GM12878 (cell line): ENCODE measurements around the gene DCUN1D4.
"Not testable (repeated sequence)": the region's sequence is repeated elsewhere in the genome, so short reads cannot be mapped to it uniquely, and the experiment has no call there.

Source experiments
- CBX3 ChIP-seq: fragments of 200-600 bp; sonication (generic); IDR thresholded peaks from 2 replicates; pipeline ENCODE4 v1.6.1; 2016; ENCODE audit warnings: low read depth, borderline replicate concordance
- MXI1 ChIP-seq: fragments of 150-350 bp; IDR thresholded peaks from 2 replicates; pipeline ENCODE4 v1.6.1; 2011; ENCODE audit warnings: low read depth, mild to moderate bottlenecking, inconsistent platforms, low read length, improper control_type of control experiment
- NFYB ChIP-seq: IDR thresholded peaks from 2 replicates; pipeline ENCODE4 v1.6.1; 2011; ENCODE audit warnings: low read depth, mild to moderate bottlenecking, low read length, improper control_type of control experiment, moderate library complexity; ENCODE audit not compliant: insufficient read depth
- NR2C1 ChIP-seq: fragments of 450-650 bp; IDR thresholded peaks from 2 replicates; pipeline ENCODE4 v1.6.1; 2017; ENCODE audit warnings: antibody characterized with exemption, mild to moderate bottlenecking, moderate library complexity
- NRF1 ChIP-seq: conservative IDR thresholded peaks from 2 replicates; pipeline ENCODE4 v1.6.1; 2011; ENCODE audit warnings: mild to moderate bottlenecking, low read depth, low read length, improper control_type of control experiment
- POLR2A ChIP-seq: IDR thresholded peaks from 2 replicates; pipeline ENCODE4 v1.6.1; 2011; ENCODE audit warnings: low read depth, mild to moderate bottlenecking, low read length
- TBL1XR1 ChIP-seq: IDR thresholded peaks from 2 replicates; pipeline ENCODE4 v1.6.1; 2012; ENCODE audit warnings: low read depth, low read length, improper control_type of control experiment
- TCF7 ChIP-seq: IDR thresholded peaks from 2 replicates; pipeline ENCODE4 v1.6.1; 2014; ENCODE audit warnings: antibody characterized with exemption, borderline replicate concordance
- TF ChIP-seq, protein P1 (sequence below), 3 experiments: IDR thresholded peaks in 2 of 3; conservative IDR thresholded peaks in 1 of 3; 2 replicates each; pipeline ENCODE4 v1.5.1; 2011; ENCODE audit warnings: low read depth in 3 of 3, low read length in 3 of 3, mild to moderate bottlenecking in 3 of 3, control low read depth in 2 of 3, moderate library complexity in 2 of 3, inconsistent platforms in 1 of 3, mixed read lengths in 1 of 3; ENCODE audit not compliant: control insufficient read depth in 2 of 3, insufficient read depth in 1 of 3; ENCODE audit errors: extremely low read depth in 1 of 3

DNA sequence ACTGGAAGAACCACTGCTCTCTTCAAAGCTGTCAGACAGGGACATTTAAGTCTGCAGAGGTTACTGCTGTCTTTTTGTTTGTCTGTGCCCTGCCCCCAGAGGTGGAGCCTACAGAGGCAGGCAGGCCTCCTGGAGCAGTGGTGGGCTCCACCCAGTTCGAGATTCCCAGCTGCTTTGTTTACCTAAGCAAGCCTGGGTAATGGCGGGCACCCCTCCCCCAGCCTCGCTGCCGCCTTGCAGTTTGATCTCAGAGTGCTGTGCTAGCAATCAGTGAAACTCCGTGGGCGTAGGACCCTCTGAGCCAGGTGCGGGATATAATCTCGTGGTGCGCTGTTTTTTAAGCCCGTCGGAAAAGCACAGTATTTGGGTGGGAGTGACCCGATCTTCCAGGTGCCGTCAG is 97.5 kb downstream of the DCUN1D4 start:
- not testable (repeated sequence) for TF ChIP-seq TCF7, MXI1, NR2C1, CBX3, POLR2A, TBL1XR1, NRF1, NFYB
- TF ChIP-seq, protein P1, sequence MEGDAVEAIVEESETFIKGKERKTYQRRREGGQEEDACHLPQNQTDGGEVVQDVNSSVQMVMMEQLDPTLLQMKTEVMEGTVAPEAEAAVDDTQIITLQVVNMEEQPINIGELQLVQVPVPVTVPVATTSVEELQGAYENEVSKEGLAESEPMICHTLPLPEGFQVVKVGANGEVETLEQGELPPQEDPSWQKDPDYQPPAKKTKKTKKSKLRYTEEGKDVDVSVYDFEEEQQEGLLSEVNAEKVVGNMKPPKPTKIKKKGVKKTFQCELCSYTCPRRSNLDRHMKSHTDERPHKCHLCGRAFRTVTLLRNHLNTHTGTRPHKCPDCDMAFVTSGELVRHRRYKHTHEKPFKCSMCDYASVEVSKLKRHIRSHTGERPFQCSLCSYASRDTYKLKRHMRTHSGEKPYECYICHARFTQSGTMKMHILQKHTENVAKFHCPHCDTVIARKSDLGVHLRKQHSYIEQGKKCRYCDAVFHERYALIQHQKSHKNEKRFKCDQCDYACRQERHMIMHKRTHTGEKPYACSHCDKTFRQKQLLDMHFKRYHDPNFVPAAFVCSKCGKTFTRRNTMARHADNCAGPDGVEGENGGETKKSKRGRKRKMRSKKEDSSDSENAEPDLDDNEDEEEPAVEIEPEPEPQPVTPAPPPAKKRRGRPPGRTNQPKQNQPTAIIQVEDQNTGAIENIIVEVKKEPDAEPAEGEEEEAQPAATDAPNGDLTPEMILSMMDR (IDR thresholded peaks at IDR 0.05 in 2 of 3, conservative IDR thresholded peaks at IDR 0.05 in 1 of 3; ENCODE audit: control insufficient read depth in 2 of 3, extremely low read depth in 1 of 3, insufficient read depth in 1 of 3, low read depth in 3 of 3, low read length in 3 of 3): not testable (repeated sequence)
